ENCODE measurements around the gene ATG2A.

- TF ChIP-seq POLR2A (IDR thresholded peaks at IDR 0.05; ENCODE audit: low read length) (no peak), GATA1 (IDR thresholded peaks at IDR 0.05; ENCODE audit: low read depth, low read length) (no peak)
These were observed 33.4 kb downstream of the ATG2A start for GRCh38 chr11:64883575-64883974.

Measured in erythroblast (primary cell).